Measurements from ENCODE around the gene RAB3D.
A peak's percentile ranks its signal among the peaks of the same experiment; 100 is the strongest.

RAB3D gene

GRCh38 chr19:11373885-11374432, 34.5 kb upstream of the RAB3D start:
- DNase-seq (ENCODE audit: insufficient read length, low spot score): no peak
- TF ChIP-seq CTCF (IDR thresholded peaks at IDR 0.05; ENCODE audit: insufficient read depth, missing control alignments): no peak
- FAIRE-seq: no peak

DNA sequence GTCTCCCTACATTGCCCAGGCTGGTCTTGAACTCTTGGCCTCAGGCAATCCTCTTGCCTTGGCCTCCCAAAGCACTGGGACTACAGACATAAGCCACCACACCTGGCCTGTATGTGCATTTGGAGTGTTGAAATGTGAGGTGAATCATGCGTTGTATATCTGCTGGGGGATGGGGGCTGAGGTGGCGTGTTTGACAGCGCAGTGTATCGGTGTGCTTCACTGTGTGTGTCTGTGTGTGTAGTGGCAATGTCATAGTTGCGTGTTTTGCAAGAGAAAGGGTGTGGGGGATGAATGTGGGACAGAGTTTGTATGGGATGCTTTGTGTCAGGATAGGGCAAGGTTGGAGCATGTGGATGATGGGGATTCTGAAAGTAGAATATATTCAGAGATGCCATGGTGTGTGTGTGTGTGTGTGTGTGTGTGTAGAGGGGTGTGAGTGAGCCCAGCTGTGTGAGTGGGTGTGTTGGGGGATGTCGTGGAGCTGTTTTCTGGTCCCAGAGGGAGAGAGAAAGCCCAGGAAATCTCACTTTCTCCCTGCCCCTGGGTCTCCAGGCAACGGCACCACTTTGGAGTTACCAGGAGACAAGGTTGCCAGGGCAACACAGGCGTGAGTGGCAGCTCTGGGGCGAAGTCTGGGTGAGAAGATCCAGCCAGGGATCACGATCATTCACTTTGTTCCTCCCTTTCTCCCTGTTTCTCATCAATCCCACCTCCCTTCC, 33.9 kb upstream of the RAB3D start:
- peak; percentile 59 for DNase-seq (ENCODE audit: insufficient read length, low spot score)
- FAIRE-seq: no peak

GRCh38 chr19:11370744-11371143, 31.3 kb upstream of the RAB3D start:
- no peak for DNase-seq (ENCODE audit: insufficient read length, low spot score)
- no peak for TF ChIP-seq CTCF (IDR thresholded peaks at IDR 0.05; ENCODE audit: insufficient read depth, missing control alignments)
- no peak for FAIRE-seq

More for the DNA sequence above, 33.9 kb upstream of the RAB3D start:
- TF ChIP-seq CTCF (IDR thresholded peaks at IDR 0.05; ENCODE audit: insufficient read depth, missing control alignments): no peak

GRCh38 chr19:11367528-11367927, 28.1 kb upstream of the RAB3D start:
- no peak for FAIRE-seq

GRCh38 chr19:11365557-11366117, 26.2 kb upstream of the RAB3D start:
- TF ChIP-seq CTCF (IDR thresholded peaks at IDR 0.05; ENCODE audit: insufficient read depth, missing control alignments): no peak
- FAIRE-seq: no peak
- no peak for DNase-seq (ENCODE audit: insufficient read length, low spot score)

More at GRCh38 chr19:11367528-11367927, 28.1 kb upstream of the RAB3D start:
- no peak for DNase-seq (ENCODE audit: insufficient read length, low spot score)
- no peak for TF ChIP-seq CTCF (IDR thresholded peaks at IDR 0.05; ENCODE audit: insufficient read depth, missing control alignments)

DNA sequence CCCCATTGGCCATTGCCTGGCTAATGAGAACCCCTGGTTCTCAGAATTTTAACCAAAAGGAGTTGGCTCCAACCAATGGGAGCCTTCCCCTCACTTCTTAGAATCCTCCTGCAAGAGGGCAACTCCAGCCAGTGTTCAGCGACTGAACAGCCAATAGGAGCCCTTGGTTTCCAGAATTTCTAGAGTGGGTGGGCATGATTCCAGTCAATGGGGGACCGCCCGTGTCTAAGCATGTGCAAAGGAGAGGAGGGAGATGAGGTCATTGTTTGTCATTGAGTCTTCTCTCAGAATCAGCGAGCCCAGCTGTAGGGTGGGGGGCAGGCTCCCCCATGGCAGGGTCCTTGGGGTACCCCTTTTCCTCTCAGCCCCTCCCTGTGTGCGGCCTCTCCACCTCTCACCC, 25.5 kb upstream of the RAB3D start:
- DNase-seq (ENCODE audit: insufficient read length, low spot score): no peak
- FAIRE-seq: no peak
- no peak for TF ChIP-seq CTCF (IDR thresholded peaks at IDR 0.05; ENCODE audit: insufficient read depth, missing control alignments)
